C4-2B (cell line): Measurements from ENCODE around the gene STK17A.
"Not testable (repeated sequence)": the region's sequence is repeated elsewhere in the genome, so short reads cannot be mapped to it uniquely, and the experiment has no call there.

ENCODE experiments used
- H3K27ac ChIP-seq: fragments of 450-650 bp; 2 replicates; pipeline ENCODE4 v1.5.1; 2017
- CTCF ChIP-seq: fragments of 450-650 bp; conservative IDR thresholded peaks from 2 replicates; pipeline ENCODE4 v1.5.1; 2017; ENCODE audit warnings: mild to moderate bottlenecking
- ZFX ChIP-seq: fragments of 450-650 bp; IDR thresholded peaks from 2 replicates; pipeline ENCODE4 v1.6.1; 2017

STK17A gene

GRCh38 chr7:43589728-43590127, 6.8 kb downstream of the STK17A start:
- no peak for TF ChIP-seq CTCF
- TF ChIP-seq ZFX, result no peak
- no peak overlapping the region for H3K27ac ChIP-seq

- no peak for TF ChIP-seq CTCF
- TF ChIP-seq ZFX, result no peak
- H3K27ac ChIP-seq, result no peak overlapping the region
Measured at GRCh38 chr7:43590862-43591557, 8.1 kb downstream of the STK17A start.

GRCh38 chr7:43591558-43592180, 8.8 kb downstream of the STK17A start:
- no peak overlapping the region for H3K27ac ChIP-seq
- no peak for TF ChIP-seq CTCF
- TF ChIP-seq ZFX, result no peak

- no peak overlapping the region for H3K27ac ChIP-seq
- TF ChIP-seq CTCF, result no peak
- no peak for TF ChIP-seq ZFX
Measured at GRCh38 chr7:43592326-43592725, 9.4 kb downstream of the STK17A start.

- no peak overlapping the region for H3K27ac ChIP-seq
- TF ChIP-seq ZFX (no peak), CTCF (no peak)
Measured at GRCh38 chr7:43593010-43593409, 10.1 kb downstream of the STK17A start.

- no peak overlapping the region for H3K27ac ChIP-seq
Measured at GRCh38 chr7:43594020-43594419, 11.1 kb downstream of the STK17A start.

GRCh38 chr7:43596426-43596825, 13.5 kb downstream of the STK17A start:
- H3K27ac ChIP-seq, result not testable (repeated sequence)

More at GRCh38 chr7:43594020-43594419, 11.1 kb downstream of the STK17A start:
- TF ChIP-seq CTCF (no peak), ZFX (no peak)

GRCh38 chr7:43600056-43600455, 17.1 kb downstream of the STK17A start:
- TF ChIP-seq ZFX, result no peak
- no peak for TF ChIP-seq CTCF
- no peak overlapping the region for H3K27ac ChIP-seq
